Stimulated activated CD4-positive, alpha-beta T cell treated with anti-CD3 and anti-CD28 coated beads, Interleukin-1b, Interleukin-23, amount 100 ng/mL, for 4 hours (primary cell): ENCODE data around the gene COL26A1.
"Not testable (repeated sequence)": the region's sequence is repeated elsewhere in the genome, so short reads cannot be mapped to it uniquely, and the experiment has no call there.

ENCODE experiments used
- DNase-seq, 2 donors: peaks; one replicate each; pipeline ENCODE4 v3.0.0-alpha.2; 2020; ENCODE audit warnings: low read depth in 2 of 2

The COL26A1 gene

DNA sequence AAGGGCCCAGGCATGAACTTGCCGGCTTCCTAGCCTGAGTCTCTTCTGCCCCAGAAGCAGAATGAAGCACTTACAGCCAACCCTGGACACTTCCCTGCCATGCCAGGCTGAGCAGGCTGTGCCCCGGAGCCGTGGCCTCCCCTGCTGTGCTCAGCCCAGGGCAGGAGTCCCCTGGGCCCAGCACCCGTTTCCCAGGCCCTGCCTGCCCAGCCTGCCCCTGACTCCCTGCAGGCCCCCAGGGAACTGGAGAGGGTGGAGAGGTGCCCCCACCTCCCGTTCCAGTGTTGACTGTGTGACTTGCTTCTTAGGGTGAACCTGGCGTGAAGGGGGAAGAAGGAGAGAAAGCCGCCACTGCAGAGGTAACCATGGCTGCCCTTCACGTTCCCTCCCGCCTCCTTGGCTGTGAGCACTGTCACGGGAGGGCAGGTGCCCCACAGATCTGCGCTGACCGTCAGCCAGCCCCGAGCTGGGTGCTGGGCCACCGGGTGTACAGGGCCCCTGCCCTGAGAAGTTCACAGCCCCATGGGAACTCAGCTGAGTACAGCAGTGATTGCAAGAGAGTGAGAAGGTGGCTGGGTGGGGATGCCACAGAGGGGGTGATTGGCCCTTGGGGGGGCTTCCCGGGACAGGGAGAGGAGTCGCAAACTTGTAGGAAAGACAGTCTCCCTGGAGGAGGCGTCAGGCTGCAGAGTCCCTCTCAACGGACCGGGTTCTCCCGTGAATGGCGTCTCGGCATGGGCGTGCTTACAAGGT lies 190.5 kb downstream of the COL26A1 start:
- DNase-seq = no peak

DNA sequence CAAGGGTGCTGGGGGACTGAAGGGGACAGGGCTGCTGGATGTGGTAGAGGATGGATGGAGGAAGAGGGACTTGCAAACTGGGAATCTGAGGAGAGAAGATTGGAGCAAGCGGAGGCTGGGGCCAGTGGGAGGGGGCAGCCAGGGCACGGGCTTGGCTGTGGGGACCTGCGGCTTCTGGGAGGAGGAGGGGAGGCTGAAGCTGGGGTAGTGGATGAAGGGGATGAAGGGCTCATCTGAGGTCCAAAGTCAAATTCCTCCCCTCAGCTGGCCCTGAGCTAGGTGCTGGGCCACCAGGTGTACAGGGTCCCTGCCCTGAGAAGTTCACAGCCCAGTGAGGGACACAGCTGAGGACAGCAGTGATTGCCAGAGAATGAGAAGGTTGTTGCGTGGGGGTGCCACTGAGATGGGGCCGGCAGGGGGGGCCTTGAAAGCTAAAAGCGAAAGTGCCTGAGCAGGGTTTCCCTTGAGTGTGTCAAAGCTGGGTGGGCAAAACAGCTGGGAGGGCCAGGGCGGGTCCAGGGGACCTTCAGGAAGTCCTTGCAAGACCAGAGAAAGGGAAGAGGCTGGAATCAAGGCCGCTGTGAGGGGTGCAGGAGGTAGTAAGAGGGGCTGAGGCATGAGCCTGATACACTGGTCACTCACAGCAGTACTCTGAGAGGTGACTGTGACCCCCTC lies 191.2 kb downstream of the COL26A1 start:
- DNase-seq = no peak

DNA sequence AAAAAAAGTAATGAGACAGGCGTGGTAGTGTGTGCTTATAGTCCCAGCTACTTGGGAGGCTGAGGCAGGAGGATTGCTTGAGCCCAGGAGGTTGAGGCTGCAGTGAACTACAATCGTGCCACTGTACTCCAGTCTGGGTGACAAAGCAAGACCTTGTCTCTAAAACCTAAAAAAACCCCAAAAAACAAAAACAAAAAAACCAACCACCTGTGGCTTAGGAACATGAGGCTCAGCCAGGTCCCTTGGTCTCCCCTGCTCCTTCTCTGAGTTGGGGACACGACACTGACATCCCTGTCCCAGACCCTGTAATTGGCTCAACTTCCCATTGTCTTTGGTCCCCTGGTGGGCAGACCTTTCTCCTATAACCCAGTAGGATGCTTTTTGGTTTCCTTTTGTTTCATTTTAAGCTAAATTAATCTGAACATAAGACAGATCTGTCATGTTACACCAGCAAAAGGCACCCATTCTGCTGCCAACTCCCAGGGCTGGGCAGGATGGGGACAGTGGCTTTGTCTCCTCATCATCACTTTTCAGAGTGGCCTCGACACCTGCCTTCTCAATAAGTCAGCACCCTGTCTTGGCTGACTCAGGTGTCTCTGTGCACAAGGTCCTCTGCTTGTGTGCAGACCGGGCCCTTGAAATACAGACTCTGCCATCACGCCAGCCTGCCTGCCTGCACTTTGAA lies 192.1 kb downstream of the COL26A1 start:
- DNase-seq = no peak

DNA sequence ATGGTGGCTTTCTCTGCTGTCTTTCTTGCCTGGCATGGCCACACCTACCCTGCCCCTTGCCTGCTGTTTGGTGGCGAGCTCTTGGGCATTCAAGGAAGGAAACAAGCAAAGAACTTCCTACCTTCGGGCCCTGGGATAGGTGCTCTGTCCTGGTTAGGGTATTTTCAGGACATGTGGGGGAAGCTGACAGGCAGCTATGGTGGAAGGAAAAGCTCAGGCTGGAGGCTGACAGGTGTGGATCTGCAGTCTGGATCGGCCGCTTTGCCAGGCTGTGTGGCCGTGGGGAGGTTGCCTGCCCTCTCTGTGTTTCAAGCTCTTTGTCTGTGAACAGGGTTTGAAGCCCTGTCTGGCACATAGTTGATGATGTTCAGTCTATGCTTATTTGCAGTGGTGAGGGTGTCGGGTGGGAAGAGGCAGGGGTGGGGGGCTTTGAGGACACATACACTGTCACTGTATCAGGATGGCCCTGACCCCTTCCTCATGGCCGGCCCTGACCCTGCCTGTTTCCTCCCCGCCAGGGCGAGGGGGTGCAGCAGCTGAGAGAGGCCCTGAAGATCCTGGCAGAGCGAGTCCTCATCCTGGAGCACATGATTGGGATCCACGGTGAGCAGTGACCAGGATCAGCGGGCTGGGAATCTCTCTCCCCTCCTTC lies 192.7 kb downstream of the COL26A1 start:
- no peak for DNase-seq

DNA sequence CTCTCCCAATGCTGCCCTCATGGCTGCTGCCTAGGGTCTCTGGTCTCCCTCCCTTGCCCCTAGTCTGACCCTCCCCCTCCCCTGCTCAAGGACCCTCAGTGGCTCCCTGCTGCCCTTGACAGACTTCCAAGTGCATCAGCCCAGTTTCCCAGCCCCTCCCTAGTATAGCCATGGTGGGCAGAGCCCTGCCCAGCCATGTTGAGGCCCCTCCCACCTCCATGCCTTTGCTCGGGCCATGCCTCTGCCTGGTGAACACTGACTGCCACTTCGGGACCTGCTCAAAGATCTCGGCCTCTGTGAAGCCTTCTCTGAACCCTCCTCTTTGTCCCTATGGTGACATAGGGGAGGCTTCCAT lies 193.2 kb downstream of the COL26A1 start:
- no peak for DNase-seq

DNA sequence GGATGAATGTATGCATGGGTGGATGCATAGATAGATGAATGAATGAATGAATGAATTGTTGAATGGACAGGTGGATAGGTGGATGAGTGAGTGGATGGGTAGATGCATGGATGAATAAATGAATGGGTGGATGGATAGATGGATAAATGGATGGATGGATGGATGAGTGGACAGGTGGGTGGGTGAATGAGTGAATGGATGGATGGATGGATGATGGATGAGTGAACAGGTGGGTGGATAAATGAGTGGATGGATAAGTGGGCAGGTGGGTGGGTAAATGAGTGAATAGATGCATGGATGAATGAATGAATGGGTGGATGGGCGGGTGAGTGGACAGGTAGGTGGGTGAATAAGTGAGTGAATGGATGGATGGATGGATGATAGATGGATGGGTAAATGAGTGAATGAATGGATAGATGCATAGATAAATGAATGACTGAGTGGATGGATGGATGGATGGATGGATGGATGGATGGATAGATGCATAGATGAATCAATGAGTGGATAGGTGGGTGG lies 193.8 kb downstream of the COL26A1 start:
- no peak for DNase-seq

DNA sequence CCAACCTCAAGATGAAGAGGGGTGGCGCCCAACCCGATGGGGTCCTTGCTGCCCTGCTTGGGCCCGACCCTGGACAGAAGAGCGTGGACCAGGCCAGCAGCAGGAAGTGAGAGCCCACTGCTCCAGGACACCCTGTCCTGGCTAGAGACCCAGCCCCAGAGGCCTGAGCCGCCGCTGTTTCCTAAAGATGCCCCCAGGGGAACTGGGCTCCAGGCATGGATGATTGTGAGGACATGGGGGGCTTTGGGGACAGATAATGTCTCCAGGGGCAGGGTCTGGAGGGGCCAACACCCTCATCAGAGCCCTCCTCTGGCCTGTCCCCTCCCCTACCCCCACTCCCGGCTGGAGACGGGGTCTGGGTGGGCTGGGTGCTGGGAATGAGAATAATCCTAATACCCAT lies 194.7 kb downstream of the COL26A1 start:
- no peak for DNase-seq

DNA sequence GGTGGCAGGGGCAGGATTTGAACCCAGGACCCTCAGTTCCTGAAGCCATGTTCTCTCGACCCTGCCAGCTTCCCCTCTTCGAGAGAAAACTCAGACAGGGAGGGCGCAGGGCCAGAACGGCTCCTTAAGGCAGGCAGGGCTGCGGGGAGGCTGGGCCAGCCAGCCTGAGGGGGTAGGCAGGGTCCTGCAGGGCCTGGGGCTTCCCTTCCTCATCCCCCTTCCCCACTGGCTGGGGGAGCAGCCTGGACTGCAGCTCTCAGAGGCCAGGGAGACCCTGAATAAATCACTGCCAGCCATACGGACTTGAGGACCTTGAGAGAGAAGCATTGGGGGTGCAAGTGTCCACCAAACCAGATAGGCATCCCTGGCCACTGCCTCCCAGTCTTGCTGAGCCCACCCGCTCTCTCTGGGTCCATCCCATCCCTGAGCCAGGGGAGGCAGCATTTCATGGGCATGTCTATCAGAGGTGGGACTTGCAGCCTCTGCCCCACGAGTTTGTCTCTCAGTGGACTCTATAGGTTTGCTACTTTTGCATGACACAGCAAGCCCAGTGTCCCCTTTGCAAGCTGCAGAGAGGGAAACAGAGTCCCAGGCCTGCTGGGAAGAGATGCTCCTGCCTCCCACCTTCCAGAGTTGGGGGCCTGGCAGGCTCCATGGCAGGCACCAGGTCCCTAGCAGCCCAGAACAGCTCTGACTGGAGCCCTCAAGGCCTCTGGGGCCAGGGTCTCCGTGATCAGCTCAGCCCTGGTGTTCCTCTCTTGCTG lies 195.5 kb downstream of the COL26A1 start:
- no peak for DNase-seq

DNA sequence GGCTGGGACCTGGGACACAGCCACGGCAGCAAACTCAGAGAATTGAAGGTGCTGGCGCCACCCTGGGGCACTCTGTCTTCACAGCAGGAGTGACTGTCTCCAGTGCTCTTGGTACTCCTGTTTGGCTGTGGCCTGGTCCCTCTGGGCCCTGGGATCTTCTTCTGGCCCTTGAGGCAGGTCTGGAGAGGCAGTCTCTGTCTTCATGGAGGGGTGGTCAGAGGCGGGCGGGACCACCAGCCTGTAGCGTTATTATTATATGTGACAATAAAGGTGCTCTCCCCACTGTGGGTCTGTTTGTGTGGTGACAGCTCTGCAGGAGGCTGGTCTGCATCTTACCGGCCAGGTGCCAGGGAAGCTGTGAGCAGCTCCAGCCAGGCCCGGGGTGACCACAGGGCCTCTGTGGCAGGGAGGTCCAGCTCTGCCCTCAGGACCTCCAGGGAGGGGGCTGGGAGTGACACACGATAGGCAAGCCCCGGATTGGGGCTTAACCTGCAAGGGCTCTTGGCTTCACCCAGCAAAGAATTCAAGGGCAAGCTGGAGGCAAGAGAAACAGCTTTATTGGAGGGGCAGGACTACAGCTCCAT lies 196.2 kb downstream of the COL26A1 start:
- DNase-seq = no peak

DNA sequence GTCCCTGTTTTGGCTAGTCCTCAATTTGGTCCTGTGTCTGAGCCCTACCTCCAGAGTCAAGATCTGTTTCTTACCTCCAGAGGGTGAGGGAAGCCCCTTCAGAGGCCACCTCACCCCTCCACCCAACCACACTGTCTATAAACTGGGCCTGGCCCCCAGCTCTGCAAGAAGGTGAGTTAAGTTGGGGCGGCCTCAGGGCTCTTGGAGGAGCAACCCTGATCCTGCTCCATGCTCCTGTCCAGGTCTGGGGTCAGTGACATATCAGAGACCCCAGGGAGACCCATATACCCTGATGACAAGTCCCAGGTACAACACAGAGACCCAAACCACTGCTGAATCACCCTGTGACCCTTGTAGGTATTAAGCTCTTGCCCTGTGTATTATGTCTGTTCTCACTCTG lies 196.9 kb downstream of the COL26A1 start:
- DNase-seq = no peak

DNA sequence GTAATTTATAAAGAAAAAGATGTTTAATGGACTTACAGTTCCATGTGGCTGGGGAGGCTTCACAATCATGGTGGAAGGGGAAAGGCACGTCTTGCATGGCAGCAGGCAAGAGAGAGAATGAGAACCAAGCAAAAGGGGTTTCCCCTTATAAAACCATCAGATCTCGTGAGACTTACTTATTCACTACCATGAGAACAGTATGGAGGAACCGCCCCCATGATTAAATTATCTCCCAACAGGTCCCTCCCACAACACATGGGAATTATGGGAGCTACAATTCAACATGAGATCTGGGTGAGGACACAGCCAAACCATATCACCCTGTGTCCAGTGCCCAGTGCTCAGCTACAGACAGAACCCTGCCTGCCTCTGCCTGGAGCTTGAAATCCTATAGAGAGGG lies 197.3 kb downstream of the COL26A1 start:
- not testable (repeated sequence) for DNase-seq

DNA sequence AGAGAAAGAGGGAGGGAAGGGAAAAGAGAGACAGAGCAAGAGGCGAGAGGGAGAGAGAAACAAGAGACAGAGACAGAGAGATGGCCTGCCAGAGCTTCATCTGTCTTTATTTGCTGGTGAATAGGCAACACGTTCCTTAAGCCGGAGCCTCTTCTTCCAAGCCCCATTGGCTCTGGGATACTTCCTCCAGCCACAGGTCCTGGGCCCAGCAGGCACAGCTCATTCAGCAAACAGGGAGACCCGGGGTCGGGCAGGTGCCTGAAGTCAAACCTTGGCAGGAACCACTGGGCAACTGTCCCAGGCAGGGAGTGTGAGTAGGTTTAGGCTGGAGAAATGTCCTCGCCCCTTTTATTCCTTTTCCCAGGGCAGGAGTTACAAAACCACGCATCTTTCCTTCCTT lies 198.2 kb downstream of the COL26A1 start:
- no peak for DNase-seq

DNA sequence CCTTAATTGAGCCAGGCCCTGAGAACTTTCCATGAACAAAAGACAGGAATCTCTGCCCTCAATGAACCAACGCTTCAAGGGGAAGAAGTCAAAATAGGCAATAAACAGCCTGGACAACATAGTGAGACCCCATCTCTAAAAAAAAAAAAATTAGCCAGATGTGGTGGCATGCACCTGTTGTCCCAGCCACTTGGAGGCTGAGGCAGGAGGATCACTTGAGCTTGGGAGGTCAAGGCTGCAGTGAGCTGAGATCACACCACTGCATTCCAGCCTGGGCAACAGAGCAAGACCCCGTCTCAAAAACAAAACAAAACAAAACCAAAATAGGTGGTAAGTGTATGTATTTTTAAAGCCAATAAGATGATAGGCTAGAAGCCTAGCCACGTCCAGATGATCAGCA lies 198.6 kb downstream of the COL26A1 start:
- not testable (repeated sequence) for DNase-seq

DNA sequence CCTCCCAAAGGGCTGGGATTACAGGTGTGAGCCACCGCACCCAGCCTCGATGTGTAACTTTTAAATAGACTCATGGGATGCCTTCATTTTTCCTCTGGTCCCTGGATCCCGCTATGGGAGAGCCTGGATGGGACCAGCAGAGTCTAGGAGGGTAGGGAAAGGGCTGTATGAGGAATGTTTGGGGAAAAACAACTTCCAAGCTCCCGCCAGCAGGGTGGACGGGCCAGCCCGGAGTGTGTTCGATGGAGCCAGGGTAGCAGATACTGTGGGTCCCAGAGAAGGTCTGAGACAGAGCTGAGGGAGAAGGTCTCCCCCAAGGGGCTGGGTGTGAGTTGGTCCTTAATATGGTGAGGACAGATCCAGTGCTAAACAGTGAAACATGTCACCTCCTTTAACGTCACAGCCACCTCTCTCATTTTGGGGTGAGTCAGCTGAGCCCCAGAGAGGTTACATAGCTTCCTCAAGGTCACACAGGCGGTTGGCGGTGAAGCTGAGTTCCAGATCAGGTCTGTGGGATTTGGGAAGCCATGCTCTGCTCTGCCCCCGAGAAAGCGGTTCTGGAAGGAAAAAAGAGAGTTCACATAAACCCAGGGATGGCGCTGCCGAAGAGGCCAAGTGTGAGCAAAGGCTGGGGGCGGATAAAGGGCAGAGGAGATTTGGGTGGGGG lies 200.0 kb downstream of the COL26A1 start:
- no peak for DNase-seq

DNA sequence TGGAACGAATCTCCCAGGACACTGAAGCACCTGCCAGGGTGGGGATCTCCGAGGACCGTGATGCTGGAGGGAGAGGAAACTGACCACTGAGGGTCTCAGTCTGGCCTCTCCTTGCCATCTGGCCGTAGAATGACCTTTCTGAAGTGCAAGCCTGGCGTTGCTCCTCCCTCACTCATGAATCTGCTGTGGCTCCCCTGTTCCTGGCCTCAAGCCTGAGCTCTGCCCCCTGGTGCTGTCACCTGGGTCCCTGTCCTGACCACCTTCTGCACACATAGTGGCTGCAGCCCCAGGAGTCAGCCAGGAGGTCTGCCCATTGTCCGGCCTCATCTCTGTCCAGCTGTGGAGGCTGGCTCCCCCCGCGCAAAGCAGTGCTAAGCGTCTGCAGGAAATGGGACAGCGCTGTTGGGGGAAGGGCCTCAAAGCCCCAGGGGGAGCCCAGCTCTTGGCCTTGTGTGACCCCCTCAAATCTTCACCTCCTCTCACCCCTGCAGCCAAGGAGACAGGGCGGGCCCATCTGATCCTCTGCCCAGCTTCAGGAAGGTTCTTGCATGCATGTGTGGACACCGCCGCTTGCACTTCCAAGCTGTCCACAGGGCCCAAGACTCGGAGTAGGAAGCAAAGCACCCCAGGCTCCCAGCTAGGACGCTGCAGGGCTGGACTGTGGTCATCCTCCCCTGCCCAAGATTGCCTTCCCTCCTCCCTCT lies 200.7 kb downstream of the COL26A1 start:
- DNase-seq = no peak

DNA sequence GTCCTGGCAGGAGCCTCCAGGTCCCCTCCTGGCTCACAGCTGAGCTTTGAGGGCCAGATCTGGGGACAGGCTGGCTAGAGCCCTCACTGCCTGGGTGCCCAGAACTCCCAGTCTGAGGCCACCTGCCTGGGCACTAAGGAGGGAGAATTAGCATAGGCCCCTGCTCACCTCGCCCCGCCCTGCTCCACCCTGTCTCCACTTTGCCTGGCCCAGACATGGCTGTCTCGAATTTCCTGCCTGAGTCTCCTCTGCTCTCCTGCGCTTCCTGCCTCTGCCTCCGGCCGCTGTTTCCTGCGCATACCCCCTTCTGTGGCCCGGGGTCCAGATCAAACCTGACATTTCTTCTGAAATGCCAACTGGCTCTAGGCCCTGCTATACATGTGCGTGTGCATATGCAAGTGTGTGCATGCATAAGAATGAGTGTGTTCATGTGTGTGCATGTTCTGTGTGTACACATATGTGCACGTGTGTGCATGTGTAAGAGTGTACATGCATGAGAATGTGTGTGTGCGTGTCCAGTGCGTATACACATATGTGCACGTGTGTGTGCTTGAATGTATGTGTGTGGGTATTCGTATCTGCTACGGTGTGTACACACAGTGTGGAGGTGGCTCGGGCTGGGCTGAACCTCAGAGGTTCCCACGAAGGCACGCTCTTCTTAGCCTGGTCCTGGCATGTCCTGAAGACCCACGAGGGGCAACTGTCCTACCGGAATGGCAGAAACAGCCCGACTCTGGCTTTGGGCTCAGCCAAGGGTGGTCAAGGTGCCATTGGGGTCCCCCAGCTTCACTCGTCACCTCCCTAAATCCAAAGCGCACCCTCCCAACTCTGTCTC lies 201.5 kb downstream of the COL26A1 start:
- DNase-seq = no peak

DNA sequence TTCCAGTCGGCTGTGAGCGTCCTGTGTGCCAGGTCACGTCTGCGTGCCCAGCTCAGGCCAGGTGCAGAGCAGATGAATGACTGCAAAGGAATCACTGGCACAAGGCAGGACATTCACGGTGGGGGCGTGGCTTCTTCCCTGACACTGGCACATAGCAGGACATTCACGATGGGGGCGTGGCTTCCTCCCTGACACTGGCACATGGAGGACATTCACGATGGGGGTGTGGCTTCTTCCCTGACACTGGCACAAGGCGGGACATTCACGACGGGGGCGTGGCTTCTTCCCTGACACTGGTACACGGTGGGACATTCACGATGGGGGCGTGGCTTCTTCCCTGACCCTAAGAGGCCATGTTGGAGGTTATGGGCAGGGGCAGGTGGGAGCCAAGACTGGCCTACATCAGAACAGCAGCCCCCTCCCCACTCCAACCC lies 202.1 kb downstream of the COL26A1 start:
- no peak for DNase-seq

DNA sequence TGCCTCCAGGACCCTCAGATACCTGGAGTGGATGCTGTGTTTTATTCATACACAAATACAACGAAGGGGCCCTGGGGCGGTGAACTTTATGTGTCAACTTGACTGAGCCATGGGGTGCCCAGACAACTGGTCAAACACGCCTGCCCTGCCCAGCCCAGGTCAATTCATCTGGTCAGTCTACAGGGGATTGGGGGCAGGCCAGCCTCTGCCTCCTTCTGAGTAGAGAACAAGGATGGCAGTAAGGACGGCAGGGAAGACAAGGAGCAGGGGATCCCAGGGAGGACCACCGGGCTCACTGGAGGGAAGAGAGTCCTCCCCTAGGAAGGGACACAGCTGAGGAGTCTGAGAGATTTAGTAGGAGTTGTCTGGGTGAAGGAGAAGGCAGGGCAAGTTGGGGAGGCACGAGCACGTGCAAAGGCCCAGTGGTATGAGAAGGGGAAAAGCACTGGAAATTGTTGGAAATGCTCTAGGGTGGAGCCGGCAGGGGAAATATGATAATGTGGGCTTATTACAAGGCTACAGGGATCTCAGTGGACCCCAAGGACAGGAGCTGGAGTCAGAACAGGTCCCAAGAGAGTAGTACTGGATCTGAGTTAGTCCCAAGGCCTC lies 203.0 kb downstream of the COL26A1 start:
- DNase-seq = no peak

DNA sequence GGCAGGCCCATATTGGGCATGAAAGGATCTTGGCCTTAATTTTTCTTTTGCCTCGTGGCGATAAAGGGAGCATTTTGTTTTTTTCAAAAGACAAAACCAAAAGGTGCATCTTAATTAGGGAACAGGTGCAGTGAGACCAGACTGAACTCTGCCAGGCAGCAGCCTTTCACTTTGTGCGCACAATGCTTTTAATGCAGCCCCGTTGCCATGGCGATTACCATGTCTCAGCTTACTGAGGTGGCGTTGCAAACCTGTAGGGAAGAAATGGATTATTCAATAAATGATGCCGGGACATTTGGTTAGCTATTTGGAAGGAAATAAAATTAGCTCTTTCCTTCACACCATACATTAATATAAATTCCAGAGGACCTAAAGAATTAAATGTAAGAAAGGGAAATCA lies 204.6 kb downstream of the COL26A1 start:
- no peak for DNase-seq
